SU-DHL-6 (cell line): ENCODE data around the gene MYO15B.

Experiments
- H2AFZ ChIP-seq: fragments of 200-600 bp; sonication (generic); 2 replicates; pipeline ENCODE4 v1.6.1; 2014; ENCODE audit warnings: low read depth, mild to moderate bottlenecking, moderate library complexity, mixed read lengths, antibody characterized with exemption, low read length; ENCODE audit not compliant: severe bottlenecking
- H3F3A ChIP-seq: fragments of 200-600 bp; shearing (Covaris generic); 2 replicates; pipeline ENCODE4 v1.6.0; 2016; ENCODE audit warnings: antibody characterized with exemption, mild to moderate bottlenecking; ENCODE audit not compliant: insufficient read depth
- H3K27ac ChIP-seq: fragments of 200-600 bp; sonication (generic); 2 replicates; pipeline ENCODE4 v1.5.1; 2016; ENCODE audit warnings: low read depth, mild to moderate bottlenecking, low read length, moderate library complexity, mixed read lengths
- H3K27me3 ChIP-seq: fragments of 200-600 bp; sonication (generic), shearing (Covaris generic); 2 replicates; pipeline ENCODE4 v1.6.0; 2014; ENCODE audit warnings: mild to moderate bottlenecking, low read length
- H3K36me3 ChIP-seq: fragments of 200-600 bp; sonication (generic); 2 replicates; pipeline ENCODE4 v1.6.1; 2014; ENCODE audit warnings: mild to moderate bottlenecking, low read length, mixed read lengths
- H3K4me2 ChIP-seq: fragments of 300-600, 200-600 bp; shearing (Covaris generic), sonication (generic); 2 replicates; pipeline ENCODE4 v1.6.0; 2014; ENCODE audit warnings: low read length, low read depth, mild to moderate bottlenecking; ENCODE audit not compliant: poor library complexity, severe bottlenecking
- H3K4me3 ChIP-seq: fragments of 200-600 bp; sonication (generic); 2 replicates; pipeline ENCODE4 v1.5.1; 2014; ENCODE audit warnings: antibody characterized with exemption, low read length, mild to moderate bottlenecking, mixed read lengths; ENCODE audit not compliant: insufficient read depth, poor library complexity, severe bottlenecking
- H3K79me2 ChIP-seq: fragments of 200-600 bp; sonication (generic); 2 replicates; pipeline ENCODE4 v1.6.1; 2014; ENCODE audit warnings: mild to moderate bottlenecking, low read length, moderate library complexity; ENCODE audit not compliant: insufficient read depth
- H3K9ac ChIP-seq: fragments of 200-600 bp; sonication (generic); 2 replicates; pipeline ENCODE4 v1.7.0; 2014; ENCODE audit warnings: mild to moderate bottlenecking, low read length
- H3K9me2 ChIP-seq: fragments of 200-600 bp; sonication (generic); replicated peaks from 2 replicates; pipeline ENCODE4 v1.6.1; 2014; ENCODE audit warnings: low read length; ENCODE audit not compliant: insufficient read depth
- H3K9me3 ChIP-seq: fragments of 200-600 bp; sonication (generic); 2 replicates; pipeline ENCODE4 v1.6.1; 2014; ENCODE audit warnings: low read length, mixed read lengths; ENCODE audit not compliant: insufficient read depth
- H4K20me1 ChIP-seq: fragments of 200-600 bp; sonication (generic); 2 replicates; pipeline ENCODE4 v1.6.1; 2014; ENCODE audit warnings: low read depth, mild to moderate bottlenecking, antibody characterized with exemption, low read length, moderate library complexity, mixed read lengths
- EZH2phosphoT487 ChIP-seq: fragments of 200-600 bp; sonication (generic), shearing (Covaris generic); conservative IDR thresholded peaks from 2 replicates; pipeline ENCODE4 v1.6.1; 2018; ENCODE audit warnings: mild to moderate bottlenecking, antibody characterized with exemption, low read length, moderate library complexity, mixed read lengths
- TF ChIP-seq, protein P1 (sequence below): fragments of 200-600 bp; sonication (generic); IDR thresholded peaks from one replicate; pipeline ENCODE4 v1.5.1; 2017; ENCODE audit warnings: antibody characterized with exemption, mild to moderate bottlenecking, low read length, moderate library complexity; ENCODE audit not compliant: insufficient read depth, poor library complexity, severe bottlenecking

The MYO15B gene

DNA sequence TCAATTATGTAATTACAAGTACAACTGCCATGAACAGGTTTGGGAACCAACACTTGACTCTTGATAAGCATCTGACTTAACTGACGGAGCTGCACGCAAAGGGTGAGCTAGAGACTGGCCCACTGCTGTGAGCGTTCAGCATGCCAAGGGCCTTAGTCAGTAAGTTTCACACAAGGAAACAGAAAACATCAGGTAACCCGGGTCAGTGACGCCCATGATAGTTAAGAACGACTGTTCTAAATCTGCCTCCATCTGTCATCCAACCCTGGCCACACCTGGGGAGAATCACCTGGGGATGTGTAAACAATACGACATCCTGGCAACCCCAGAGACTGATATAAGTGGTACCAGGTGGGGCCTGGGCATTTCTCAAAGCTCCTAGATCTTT lies 57.9 kb downstream of the MYO15B start:
- H3K27ac ChIP-seq = no peak overlapping the region
- no peak overlapping the region for H3K4me2 ChIP-seq
- H2AFZ ChIP-seq = no peak overlapping the region
- no peak overlapping the region for H3K9ac ChIP-seq
- no peaks in the 10 kb centered on the region for H3K27me3 ChIP-seq
- no peaks in the 10 kb centered on the region for H3K9me3 ChIP-seq
- no peak overlapping the region for H3K4me3 ChIP-seq
- no peaks in the 10 kb centered on the region for H3K36me3 ChIP-seq
- H3F3A ChIP-seq = no peaks in the 10 kb centered on the region; the same call in 1 of the 2 replicates
- no peaks in the 10 kb centered on the region for H3K9me2 ChIP-seq
- H4K20me1 ChIP-seq = no peaks in the 10 kb centered on the region
- TF ChIP-seq, protein P1, sequence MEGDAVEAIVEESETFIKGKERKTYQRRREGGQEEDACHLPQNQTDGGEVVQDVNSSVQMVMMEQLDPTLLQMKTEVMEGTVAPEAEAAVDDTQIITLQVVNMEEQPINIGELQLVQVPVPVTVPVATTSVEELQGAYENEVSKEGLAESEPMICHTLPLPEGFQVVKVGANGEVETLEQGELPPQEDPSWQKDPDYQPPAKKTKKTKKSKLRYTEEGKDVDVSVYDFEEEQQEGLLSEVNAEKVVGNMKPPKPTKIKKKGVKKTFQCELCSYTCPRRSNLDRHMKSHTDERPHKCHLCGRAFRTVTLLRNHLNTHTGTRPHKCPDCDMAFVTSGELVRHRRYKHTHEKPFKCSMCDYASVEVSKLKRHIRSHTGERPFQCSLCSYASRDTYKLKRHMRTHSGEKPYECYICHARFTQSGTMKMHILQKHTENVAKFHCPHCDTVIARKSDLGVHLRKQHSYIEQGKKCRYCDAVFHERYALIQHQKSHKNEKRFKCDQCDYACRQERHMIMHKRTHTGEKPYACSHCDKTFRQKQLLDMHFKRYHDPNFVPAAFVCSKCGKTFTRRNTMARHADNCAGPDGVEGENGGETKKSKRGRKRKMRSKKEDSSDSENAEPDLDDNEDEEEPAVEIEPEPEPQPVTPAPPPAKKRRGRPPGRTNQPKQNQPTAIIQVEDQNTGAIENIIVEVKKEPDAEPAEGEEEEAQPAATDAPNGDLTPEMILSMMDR = no peak
- no peak for TF ChIP-seq EZH2phosphoT487
- no peaks in the 10 kb centered on the region for H3K79me2 ChIP-seq

DNA sequence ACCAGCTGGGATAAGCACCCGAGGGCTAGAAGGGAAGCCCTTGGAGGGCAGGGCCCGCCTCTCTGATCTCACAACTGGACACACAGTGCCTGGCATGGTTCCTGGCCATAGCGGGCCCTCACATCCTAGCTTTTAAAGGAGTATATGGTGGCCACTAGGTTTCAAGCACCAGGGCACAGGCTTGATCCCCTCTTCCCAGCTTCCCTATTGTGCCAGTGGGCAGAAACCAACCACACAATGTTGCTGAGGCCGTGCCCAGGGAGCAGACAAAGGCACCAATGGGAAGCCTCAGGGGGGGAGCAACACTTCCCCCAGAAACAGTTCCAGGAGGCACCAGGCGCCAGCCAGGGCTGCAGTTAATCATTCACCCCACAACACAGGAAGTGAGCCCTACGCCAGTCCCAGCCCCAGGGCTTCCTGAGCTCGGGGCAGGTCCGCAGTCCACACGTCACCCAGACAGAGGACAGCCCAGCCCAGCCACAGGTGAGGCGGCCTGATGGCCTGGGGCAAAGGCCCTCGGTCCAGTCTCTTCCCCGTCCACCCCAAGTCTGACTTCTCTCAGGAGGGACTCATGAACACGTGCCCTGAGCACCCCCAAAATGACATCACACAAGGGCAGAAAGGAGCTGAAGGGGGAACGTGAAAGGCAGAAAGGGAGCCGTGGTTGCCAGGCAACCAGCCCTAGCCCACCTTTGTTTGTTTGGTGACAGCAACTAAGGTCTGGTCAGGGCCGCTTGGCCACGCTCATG lies 58.5 kb downstream of the MYO15B start:
- Histone ChIP-seq H3K27me3 (no peaks in the 10 kb centered on the region), H3K36me3 (no peaks in the 10 kb centered on the region), H3K4me3 (no peak overlapping the region), H3K4me2 (no peak overlapping the region), H3K9me2 (no peaks in the 10 kb centered on the region), H3F3A (no peaks in the 10 kb centered on the region; the same call in 1 of the 2 replicates), H3K9me3 (no peaks in the 10 kb centered on the region), H2AFZ (no peak overlapping the region), H3K9ac (no peak overlapping the region), H4K20me1 (no peaks in the 10 kb centered on the region), H3K79me2 (no peaks in the 10 kb centered on the region), H3K27ac (no peak overlapping the region)
- TF ChIP-seq EZH2phosphoT487 = no peak
- TF ChIP-seq, protein P1 = no peak

DNA sequence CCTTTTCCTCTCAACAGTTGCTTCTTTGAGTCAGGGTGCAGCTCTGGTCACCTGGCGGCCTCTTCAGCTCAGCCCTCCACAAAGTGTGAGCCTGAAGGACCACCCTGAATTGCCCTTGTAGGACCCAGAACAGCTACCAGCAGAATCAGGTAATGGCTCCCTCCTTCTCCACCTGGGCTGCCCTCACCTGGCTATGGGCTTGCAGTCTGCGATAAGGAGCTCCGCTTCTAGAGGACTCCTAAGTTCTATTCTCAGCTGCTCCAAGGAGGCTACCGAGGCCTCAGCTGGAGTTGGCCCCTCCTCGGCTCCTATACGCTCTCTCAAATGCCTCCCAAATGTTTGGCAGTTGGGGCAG lies 59.0 kb downstream of the MYO15B start:
- Histone ChIP-seq H3K9me3 (no peaks in the 10 kb centered on the region), H3K9ac (no peak overlapping the region), H3K27ac (no peak overlapping the region), H3K4me2 (no peak overlapping the region), H3K4me3 (no peak overlapping the region), H4K20me1 (no peaks in the 10 kb centered on the region), H3K79me2 (no peaks in the 10 kb centered on the region), H3K9me2 (no peaks in the 10 kb centered on the region), H3F3A (no peaks in the 10 kb centered on the region; the same call in 1 of the 2 replicates), H3K36me3 (no peaks in the 10 kb centered on the region), H2AFZ (no peak overlapping the region), H3K27me3 (no peaks in the 10 kb centered on the region)
- TF ChIP-seq, protein P1 = no peak
- TF ChIP-seq EZH2phosphoT487 = no peak
